ENCODE measurements around the gene LRIT2. TPM values are rescaled to one million over a fixed set of nuclear protein-coding genes. Genes with fewer than 3 reads are reported as not detected.

Gene LRIT2
- polyA plus RNA-seq, 1 donor from 2014 or later: not detected

DNA sequence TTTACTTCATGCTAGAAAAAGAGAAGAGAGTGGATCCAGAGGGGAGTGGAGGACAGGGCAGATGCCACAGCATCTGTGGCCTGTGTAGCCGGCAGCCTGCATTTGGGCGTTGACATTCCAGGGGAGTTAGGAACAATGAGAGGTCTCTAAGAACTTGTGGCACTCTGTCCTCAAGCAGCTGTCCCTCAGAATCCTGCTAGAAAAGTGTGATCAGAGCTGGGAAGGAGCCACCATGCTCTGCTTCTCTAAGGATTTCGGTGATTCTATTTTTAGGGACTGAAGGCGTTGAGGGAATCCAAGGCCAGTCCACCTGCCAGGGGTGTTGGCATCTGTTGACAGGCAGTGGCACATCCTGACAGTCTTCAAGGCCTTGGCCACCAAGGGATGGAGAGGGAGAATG is 7.6 kb downstream of the LRIT2 start:
- no peaks in the 10 kb centered on the region for H3K9me3 ChIP-seq (ENCODE audit: low read length)
- no peak overlapping the region for H3K9ac ChIP-seq (ENCODE audit: low read length)
- no peaks in the 10 kb centered on the region for H3K36me3 ChIP-seq (ENCODE audit: insufficient read depth, low read length)
- H2AFZ ChIP-seq (ENCODE audit: low read depth, low read length): no peak overlapping the region
- H3K4me3 ChIP-seq (ENCODE audit: low read length): no peak overlapping the region
- H3F3A ChIP-seq (ENCODE audit: insufficient read depth, low read length, poor library complexity, severe bottlenecking): no peaks in the 10 kb centered on the region
- H3K27ac ChIP-seq (ENCODE audit: low read length): no peak overlapping the region
- H3K27me3 ChIP-seq (ENCODE audit: insufficient read depth, low read depth, low read length): no peaks in the 10 kb centered on the region
- H3K79me2 ChIP-seq (replicated peaks; ENCODE audit: insufficient read depth, low read length): no peaks in the 10 kb centered on the region
- H3K4me2 ChIP-seq (ENCODE audit: low read length): no peak overlapping the region
- no peaks in the 10 kb centered on the region for H4K20me1 ChIP-seq (ENCODE audit: insufficient read depth)
- TF ChIP-seq EP300 (conservative IDR thresholded peaks at IDR 0.05; ENCODE audit: poor library complexity, severe bottlenecking) (no peak), SMC3 (conservative IDR thresholded peaks at IDR 0.05; ENCODE audit: poor library complexity) (no peak), POLR2AphosphoS5 (IDR thresholded peaks at IDR 0.05) (no peak), TAF1 (IDR thresholded peaks at IDR 0.05; ENCODE audit: low read depth) (no peak), MXI1 (conservative IDR thresholded peaks at IDR 0.05; ENCODE audit: poor library complexity, severe bottlenecking) (no peak), EZH2 (IDR thresholded peaks at IDR 0.05; ENCODE audit: borderline replicate concordance, insufficient read depth, low read length, poor library complexity, severe bottlenecking) (no peak), RAD21 (conservative IDR thresholded peaks at IDR 0.05) (no peak)
- TF ChIP-seq, protein P1, sequence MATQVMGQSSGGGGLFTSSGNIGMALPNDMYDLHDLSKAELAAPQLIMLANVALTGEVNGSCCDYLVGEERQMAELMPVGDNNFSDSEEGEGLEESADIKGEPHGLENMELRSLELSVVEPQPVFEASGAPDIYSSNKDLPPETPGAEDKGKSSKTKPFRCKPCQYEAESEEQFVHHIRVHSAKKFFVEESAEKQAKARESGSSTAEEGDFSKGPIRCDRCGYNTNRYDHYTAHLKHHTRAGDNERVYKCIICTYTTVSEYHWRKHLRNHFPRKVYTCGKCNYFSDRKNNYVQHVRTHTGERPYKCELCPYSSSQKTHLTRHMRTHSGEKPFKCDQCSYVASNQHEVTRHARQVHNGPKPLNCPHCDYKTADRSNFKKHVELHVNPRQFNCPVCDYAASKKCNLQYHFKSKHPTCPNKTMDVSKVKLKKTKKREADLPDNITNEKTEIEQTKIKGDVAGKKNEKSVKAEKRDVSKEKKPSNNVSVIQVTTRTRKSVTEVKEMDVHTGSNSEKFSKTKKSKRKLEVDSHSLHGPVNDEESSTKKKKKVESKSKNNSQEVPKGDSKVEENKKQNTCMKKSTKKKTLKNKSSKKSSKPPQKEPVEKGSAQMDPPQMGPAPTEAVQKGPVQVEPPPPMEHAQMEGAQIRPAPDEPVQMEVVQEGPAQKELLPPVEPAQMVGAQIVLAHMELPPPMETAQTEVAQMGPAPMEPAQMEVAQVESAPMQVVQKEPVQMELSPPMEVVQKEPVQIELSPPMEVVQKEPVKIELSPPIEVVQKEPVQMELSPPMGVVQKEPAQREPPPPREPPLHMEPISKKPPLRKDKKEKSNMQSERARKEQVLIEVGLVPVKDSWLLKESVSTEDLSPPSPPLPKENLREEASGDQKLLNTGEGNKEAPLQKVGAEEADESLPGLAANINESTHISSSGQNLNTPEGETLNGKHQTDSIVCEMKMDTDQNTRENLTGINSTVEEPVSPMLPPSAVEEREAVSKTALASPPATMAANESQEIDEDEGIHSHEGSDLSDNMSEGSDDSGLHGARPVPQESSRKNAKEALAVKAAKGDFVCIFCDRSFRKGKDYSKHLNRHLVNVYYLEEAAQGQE (IDR thresholded peaks at IDR 0.05; ENCODE audit: borderline replicate concordance): no peak
- TF ChIP-seq, protein P2, sequence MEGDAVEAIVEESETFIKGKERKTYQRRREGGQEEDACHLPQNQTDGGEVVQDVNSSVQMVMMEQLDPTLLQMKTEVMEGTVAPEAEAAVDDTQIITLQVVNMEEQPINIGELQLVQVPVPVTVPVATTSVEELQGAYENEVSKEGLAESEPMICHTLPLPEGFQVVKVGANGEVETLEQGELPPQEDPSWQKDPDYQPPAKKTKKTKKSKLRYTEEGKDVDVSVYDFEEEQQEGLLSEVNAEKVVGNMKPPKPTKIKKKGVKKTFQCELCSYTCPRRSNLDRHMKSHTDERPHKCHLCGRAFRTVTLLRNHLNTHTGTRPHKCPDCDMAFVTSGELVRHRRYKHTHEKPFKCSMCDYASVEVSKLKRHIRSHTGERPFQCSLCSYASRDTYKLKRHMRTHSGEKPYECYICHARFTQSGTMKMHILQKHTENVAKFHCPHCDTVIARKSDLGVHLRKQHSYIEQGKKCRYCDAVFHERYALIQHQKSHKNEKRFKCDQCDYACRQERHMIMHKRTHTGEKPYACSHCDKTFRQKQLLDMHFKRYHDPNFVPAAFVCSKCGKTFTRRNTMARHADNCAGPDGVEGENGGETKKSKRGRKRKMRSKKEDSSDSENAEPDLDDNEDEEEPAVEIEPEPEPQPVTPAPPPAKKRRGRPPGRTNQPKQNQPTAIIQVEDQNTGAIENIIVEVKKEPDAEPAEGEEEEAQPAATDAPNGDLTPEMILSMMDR (IDR thresholded peaks at IDR 0.05; ENCODE audit: poor library complexity, severe bottlenecking): no peak
- no peaks in the 10 kb centered on the region for H3K9me2 ChIP-seq (ENCODE audit: insufficient read depth, low read length)

GRCh38 chr10:84216834-84217233 is 8.5 kb downstream of the LRIT2 start:
- H3F3A ChIP-seq (ENCODE audit: insufficient read depth, low read length, poor library complexity, severe bottlenecking): no peaks in the 10 kb centered on the region
- TF ChIP-seq POLR2AphosphoS5 (IDR thresholded peaks at IDR 0.05) (no peak), EP300 (conservative IDR thresholded peaks at IDR 0.05; ENCODE audit: poor library complexity, severe bottlenecking) (no peak), SMC3 (conservative IDR thresholded peaks at IDR 0.05; ENCODE audit: poor library complexity) (no peak), EZH2 (IDR thresholded peaks at IDR 0.05; ENCODE audit: borderline replicate concordance, insufficient read depth, low read length, poor library complexity, severe bottlenecking) (no peak), TAF1 (IDR thresholded peaks at IDR 0.05; ENCODE audit: low read depth) (no peak), MXI1 (conservative IDR thresholded peaks at IDR 0.05; ENCODE audit: poor library complexity, severe bottlenecking) (no peak), RAD21 (conservative IDR thresholded peaks at IDR 0.05) (no peak)
- TF ChIP-seq, protein P2 (IDR thresholded peaks at IDR 0.05; ENCODE audit: poor library complexity, severe bottlenecking): no peak
- TF ChIP-seq, protein P1 (IDR thresholded peaks at IDR 0.05; ENCODE audit: borderline replicate concordance): no peak

More at GRCh38 chr10:84216834-84217233, 8.5 kb downstream of the LRIT2 start:
- Histone ChIP-seq H3K4me2 (ENCODE audit: low read length) (no peak overlapping the region), H2AFZ (ENCODE audit: low read depth, low read length) (no peak overlapping the region), H3K27me3 (ENCODE audit: insufficient read depth, low read depth, low read length) (no peaks in the 10 kb centered on the region), H3K9ac (ENCODE audit: low read length) (no peak overlapping the region), H3K36me3 (ENCODE audit: insufficient read depth, low read length) (no peaks in the 10 kb centered on the region), H4K20me1 (ENCODE audit: insufficient read depth) (no peaks in the 10 kb centered on the region), H3K4me3 (ENCODE audit: low read length) (no peak overlapping the region), H3K9me2 (ENCODE audit: insufficient read depth, low read length) (no peaks in the 10 kb centered on the region), H3K79me2 (replicated peaks; ENCODE audit: insufficient read depth, low read length) (no peaks in the 10 kb centered on the region), H3K9me3 (ENCODE audit: low read length) (no peaks in the 10 kb centered on the region), H3K27ac (ENCODE audit: low read length) (no peak overlapping the region)

Measured in neural cell (in vitro differentiated cells).